ENCODE results near the gene MRPL19.
"Not testable (repeated sequence)": the region's sequence is repeated elsewhere in the genome, so short reads cannot be mapped to it uniquely, and the experiment has no call there.

The MRPL19 gene

DNA sequence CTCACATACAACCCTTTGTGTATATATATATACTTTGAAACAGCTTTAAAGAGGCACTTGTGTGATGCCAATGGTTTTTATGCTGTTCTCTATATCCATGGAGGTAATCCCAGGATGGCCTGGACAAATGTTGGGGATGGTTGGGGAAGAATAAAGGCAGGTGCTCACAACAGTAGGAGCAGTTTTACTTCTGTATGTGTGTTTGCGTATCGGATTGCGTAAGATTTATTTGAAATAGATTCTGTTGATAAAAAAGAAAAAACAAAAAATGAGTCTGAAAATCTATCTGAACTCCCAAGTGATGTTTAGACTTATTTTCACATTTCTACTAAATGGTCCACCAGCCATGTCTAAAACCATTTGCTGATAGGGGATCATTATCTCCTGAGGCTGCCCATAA lies 29.3 kb downstream of the MRPL19 start:
- DNase-seq: no peak

DNA sequence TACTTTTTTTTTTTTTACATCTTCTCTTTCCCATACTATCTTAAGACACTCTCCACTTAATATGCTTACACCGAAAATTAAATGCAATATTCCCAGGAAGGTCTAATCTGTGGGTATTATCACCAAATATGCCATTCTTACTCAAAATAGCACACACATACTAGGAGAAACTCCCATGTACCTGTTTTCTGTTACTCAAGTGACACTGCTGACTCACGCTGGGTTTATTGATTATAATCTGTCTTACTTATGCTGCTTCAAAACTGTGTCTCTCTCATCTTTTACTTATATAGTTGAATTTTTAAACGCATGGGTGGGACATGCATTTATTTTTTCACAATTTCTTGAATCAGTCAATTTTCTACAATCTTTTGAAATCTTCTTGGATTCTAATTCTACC lies 29.9 kb downstream of the MRPL19 start:
- no peak for DNase-seq

DNA sequence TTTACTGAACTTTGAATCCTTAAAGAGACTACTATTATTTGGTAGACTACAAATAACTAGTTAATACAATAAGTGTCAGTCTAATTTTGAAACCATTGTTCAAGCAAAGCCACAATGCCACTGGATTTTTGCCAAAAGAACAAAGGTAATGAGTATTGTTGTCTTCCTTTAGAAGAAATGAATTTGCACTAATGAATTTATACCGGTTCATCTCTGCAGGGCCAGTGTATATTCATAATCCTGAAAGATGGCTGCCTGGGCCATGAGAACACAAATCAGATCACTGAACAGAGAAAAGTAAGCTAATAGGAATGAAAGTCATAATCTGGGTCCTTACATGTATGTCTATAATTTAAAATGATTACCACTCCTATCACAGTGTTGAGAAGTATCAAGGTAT lies 33.0 kb downstream of the MRPL19 start:
- DNase-seq: no peak

DNA sequence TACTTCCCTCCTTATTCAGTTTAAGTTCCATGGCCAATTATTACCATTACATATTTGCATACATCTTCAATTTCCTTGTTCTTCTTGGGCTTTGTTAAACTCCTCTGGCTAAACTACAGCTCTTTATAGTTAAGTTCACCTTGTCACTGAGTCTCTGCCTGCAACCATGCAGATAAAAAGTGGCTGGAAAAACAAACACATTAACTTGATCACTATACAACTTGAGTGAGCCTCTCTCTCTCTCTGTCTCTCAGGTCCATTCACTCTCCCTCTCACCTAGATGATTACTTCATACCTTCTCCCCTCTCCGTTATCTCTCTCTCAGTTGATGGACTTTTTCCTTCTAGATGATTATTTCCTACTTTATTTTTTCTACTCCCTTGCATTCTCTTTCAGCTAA lies 33.8 kb downstream of the MRPL19 start:
- no peak for DNase-seq

DNA sequence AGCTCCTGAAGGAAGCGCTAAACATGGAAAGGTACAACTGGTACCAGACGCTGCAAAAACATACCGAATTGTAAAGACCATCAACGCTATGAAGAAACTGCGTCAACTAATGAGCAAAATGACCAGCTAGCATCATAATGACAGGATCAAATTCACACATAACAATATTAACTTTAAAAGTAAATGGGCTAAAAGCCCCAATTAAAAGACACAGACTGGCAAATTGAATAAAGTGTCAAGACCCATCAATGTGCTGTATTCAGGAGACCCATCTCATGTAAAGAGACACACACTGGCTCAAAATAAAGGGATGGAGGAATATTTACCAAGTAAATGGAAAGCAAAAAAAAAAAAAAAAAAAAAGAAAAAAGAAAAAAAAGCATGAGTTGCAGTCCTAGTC lies 36.8 kb downstream of the MRPL19 start:
- not testable (repeated sequence) for DNase-seq

DNA sequence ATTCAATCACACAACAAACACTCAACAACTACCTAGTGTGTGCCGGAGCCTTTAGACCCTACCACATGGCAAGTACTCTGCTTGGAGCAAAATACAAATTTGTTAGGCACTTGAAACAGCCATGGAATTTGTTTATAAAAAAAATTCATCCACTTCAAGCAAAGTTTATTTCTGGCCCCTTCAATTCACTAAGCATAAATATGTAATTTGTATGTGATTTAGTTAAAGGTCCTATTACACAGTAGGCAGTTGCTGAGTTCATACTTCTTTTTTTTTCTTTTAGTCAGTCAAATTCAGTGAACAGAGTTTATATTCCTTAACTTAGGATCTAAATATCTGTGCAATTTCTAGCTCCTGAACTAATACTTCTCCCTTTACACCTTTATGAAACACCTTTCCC lies 41.6 kb downstream of the MRPL19 start:
- DNase-seq: no peak

DNA sequence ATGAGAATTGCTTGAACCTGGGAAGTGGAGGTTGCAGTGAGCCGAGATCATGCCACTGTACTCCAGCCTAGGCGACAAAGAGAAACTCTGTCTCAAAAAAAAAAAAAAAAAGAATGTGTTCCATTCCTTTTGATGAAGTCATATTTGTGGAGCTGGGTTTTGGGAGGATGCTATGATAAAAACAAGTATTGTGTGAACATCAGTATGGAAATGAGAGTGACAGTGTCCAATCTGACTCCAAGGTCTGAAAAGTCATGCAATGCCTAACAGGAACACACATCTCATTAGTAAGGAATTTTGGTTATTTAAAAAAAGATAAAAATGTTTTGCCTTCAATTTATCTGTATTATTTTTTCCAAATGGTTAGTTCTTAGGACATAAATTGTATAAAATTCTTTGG lies 52.3 kb downstream of the MRPL19 start:
- DNase-seq: no peak

DNA sequence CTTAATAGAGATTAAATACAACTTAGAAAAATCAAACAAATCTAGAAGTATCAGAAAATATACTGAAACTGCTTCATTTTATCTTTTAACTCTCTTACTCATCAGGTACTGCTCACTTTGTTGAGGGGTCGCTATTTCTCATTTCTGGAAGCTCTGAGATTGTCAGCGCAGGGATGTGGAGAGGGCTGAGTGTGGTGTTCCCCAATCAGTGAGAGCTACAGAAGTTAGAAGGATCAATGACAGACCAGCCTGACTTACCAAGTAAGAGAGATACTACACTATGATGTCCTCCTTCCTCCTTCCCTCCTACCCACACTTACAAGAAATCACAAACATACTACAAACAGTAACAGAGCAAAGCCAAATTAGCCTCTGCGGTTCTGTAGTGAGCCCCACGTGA lies 56.0 kb downstream of the MRPL19 start:
- no peak for DNase-seq

DNA sequence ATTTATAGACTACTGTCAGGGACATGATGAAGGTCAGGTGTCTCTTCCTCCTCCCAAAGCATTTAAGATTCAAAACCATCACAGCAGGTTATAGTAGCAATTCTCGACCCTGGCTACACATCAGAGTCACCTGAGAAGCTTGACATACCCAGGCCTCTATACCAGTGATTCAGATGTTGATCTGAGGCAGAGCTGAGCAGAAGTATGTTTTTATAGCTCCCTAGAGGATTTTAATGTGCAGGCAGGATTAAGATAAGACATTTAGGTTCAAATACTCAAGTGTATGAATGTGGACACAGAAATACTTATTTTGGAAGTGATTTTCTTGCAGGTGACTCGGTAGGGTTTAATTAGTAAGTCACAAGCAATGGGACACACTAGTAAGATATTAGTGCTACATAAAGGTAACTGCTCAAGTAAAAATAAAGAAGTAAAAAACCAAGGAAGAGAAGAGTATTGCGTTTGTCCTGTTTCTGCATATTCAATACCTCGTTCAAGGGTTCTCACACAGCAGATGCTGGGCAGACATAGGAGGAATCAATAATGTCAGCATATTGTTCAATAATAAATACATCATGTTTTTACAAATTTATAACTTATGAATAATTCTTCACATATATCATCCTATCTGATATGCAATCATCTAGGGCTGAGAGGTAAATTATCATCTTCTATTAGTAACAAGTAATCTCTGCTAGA lies 57.2 kb downstream of the MRPL19 start:
- DNase-seq: no peak

DNA sequence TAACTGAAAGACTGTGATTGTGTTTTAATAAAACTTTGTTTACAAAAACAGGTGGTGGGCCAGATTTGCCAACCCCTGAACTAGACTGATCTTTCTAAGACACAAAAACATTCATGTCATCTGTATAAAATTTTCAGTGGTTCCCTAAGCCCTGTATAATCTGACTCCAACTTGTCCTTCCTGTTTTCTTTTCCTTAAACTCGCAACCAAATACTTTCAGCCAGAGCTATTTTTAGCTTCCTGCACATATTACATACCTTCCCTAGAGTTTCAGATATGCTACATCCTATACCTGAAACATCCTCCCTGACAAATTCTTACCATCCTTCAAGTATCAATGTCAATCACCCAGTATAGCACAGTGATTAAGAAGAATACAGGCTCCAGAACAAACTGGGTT lies 59.3 kb downstream of the MRPL19 start:
- DNase-seq: no peak

DNA sequence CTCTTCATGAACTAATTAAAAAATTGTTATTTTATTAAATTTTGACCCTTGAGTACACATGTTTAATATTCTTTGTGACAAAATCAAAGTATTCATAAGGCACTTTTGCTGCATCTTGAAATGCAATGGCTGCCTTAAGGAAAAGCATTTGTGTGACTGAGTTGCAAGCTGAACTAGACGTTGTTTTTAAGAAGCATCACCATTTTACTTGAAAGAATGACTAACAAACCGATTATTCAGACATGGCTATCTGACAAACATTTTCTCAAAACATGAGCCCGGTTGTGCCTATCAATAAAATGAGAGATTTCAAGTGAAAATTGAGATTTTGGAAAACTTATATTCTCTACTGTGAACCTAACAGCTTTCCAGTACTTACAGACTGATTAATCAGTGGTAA lies 61.3 kb downstream of the MRPL19 start:
- no peak for DNase-seq

DNA sequence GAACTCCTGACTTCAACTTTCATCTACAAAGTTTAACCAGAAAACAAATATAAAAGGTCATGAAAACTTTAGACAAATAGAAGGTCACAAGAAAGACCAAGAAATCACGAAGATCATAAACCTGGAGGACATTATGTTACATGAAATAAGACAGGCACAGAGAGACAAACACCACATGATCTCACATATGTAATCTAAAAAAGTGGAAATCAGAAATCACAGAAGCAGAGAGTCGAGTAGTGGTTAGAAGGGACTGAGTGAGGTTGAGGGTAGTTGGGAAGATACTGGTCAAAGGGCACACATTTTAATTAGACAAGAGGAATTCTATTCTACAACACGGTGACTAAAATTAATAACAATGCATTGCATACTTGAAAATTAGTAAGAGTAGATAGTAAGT lies 62.7 kb downstream of the MRPL19 start:
- DNase-seq: no peak

DNA sequence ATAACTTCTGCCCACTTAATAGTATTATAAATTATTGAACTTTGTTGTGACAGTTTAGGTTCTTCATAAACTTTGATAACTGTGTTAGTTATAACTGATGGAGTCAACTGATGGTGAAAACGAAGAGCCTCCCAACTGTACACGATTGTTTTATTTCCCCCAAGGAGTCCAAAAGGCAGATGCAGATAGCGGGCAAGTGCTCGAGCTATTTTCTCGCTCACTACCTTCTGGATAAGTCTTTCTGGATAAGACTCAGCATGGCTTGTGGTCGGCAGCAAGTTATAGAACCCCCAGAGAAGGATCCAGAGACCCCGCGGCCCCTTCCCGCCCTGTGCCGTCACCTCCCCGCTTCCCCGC lies 63.6 kb downstream of the MRPL19 start:
- no peak for DNase-seq

DNA sequence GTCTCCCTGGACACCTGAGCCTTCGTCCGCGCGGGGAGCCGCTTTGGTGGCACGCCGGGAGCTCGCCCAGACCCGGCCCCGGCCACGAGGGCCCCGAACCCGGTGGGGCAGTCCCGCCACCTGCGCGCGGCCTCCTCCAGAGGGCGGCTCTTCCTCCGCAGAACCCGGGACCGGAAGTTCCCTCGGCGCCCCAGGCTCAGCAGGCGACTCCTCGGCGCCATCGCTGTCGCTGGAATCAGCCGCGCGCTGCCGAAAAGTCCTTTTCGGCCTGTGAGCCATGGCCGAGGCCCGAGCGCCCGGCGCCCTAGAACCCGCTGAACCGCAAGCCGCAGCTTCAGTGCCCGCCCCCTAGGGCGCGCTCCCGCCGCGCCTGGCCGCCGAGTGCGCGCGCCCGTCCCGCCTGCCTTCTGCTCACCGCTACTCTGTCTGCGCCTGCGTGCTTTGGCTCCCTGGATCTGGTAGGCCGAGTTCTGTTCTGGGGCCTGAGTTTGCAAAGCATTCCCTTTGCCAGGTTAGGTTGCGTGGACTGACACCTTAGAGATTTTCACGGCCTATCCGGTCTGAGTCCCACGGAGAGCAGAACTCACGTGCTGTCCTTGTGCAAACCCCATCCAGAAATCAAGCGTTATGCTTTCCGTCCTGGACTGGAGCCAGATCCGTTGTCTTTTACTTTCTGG lies 64.1 kb downstream of the MRPL19 start, which contains the start of gene GCFC2:
Gene GCFC2, minus strand, starts transcription at position 339 of the 677 bp plus-strand sequence. Its CDS starts 60 bp downstream, at position 279.
- peak; percentile 95 for DNase-seq

DNA sequence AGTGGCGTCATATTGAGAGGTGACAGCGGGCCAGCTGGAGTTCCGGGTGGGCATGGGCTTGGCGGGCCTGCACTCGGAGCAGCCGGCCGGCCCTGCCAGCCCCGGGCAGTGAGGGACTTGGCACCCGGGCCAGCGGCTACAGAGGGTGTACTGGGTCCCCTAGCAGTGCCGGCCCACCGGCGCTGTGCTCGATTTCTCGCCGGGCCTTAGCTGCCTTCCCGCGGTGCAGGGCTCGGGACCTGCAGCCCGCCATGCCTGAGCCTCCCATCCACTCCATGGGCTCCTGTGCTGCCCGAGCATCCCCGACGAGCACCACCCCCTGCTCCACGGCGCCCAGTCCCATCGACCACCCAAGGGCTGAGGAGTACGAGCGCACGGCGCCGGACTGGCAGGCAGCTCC lies 65.0 kb downstream of the MRPL19 start:
- DNase-seq: not testable (repeated sequence)

DNA sequence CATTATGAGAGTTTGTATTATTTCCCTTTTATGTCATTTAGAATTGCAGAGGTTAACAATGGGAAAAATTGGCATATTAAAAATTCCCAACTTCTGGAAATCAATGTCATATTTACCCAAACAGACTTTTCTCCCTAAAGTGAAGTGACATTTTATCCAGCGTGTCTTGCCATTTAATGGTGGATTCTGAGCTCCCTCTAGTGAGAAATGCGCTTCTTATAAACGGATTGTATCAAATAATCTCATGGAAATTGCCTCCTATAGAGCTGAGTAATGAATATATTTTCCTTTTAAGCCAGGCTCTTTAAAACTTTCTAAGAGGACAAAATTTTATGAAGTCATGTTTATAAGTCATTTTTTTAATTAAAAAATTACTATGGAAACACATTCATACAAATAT lies 69.8 kb downstream of the MRPL19 start:
- DNase-seq: no peak

DNA sequence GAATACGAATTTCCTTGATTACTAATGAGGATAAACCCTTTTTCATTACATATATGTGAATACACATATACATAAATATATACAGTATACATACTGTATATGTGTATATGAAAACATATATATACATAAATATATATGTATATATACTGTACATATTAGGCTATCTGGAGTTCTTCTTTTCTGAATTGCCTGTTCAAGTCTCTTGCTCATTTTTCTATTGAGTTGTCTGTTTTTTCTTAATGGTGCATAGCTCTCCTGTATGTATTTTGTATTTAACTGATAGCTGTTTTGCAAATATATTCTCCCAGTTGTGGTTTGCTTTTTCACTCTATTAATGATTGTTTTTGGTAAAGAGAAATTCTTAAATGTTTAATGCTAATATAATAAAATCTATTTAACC lies 73.0 kb downstream of the MRPL19 start:
- DNase-seq: no peak

DNA sequence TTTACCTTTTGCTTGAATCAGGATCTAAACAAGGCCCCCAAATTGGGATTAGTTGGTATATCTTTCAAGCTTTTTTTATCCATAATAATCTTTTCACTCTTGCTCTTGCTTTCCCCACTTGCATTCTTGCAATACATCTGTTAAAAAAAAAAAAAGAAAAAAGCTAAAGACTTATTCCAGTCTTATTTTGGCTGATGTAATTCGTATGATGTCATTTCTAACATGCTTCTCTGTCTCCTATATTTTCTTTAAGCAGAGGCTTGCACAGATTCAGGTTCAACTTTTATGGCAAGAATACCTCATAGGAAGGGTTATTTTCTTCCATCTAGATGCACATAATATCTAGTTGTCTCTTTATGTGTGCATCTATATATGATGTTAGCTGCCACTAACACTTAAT lies 73.9 kb downstream of the MRPL19 start:
- no peak for DNase-seq

DNA sequence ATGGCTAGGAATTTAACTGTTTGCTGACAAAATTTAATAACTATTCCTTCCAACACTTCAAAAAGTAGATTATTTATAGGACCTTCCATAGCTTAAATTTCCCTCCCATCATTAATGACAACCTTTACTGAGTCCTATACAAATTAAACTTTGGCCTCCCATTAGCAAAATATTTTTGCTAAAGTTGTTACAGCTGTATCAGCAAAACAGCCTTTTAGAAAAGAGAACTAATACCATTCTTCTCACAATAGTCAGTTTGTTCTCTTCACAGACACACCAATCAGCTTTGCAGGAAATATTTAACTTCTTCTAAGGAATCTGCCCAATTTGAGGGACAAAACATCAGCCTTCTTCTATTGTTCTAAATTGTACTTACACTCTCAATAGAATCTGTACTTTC lies 76.1 kb downstream of the MRPL19 start:
- DNase-seq: no peak

DNA sequence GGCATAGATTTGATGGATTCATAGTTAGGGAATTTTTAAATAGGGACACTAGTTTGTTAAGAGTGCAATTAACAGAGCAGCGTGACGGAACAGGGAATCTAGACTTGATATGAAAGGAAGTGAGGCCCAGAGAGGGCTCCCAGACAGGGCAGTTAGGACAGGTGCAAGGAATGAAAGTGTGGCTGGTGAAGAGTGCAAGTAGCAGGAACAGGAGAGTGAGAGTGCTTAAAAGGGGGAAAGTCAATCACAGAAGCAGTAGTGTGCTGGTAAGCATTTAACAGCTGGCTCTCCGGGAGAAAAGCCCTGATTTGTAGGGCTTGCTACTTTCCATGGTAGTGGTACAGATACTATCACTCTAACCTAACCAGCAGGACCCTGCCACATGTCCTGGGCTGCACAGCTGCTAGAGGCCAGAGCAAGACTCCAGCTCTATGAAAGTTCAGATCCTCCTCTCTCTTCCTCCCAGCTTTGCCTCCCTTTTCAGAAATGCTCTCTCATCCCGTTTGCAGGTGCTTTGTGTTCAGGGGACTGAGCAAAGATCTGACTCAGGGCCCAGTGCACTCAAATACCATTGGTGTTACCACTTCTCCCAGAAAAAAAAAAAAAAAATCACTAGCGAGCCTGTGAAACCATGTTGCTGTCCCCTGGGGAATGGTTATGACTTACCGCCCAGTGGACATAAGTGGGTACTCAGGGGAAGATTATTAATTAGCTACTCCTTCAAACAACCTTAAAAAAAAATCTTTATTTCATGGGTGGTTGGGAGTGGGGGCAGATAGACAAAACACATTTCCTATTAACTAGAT lies 82.2 kb downstream of the MRPL19 start:
- no peak for DNase-seq

DNA sequence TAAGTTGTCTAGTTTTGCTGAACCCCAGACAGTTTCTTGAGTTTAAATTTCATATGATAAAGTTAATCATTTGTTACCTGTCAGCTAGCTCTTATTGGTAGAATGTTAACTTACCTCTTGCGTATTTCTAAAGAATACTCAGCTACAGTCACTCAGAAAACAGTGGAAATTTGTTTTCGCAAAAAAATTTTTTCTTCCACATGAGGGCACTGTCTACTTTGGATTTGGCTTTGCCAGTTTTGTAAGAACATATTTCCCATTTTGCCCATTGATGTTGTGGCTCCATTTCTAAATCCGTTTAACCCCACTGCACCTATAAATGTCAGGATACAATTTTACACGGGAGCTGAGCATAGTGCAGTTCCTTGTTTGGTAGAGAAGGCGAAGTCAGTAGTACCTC lies 83.3 kb downstream of the MRPL19 start:
- DNase-seq: no peak

DNA sequence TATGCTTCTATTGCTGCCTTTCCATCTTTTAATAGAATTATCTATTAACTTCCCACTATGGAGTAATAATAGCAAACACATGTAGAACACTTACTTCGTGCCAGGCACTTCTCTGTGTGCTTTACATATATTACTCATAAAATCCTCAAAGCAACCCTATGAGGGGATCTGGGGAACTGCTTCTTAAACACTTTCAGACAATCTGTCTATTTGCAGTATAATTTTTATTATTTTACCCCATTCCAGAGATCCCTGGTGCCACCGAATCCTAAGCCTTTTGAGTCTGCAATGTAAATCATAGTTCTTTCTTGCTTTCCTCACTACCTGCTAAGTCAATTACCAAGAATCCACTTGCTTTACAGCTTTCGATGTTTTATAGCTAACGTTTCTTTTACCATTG lies 89.7 kb downstream of the MRPL19 start:
- no peak for DNase-seq

DNA sequence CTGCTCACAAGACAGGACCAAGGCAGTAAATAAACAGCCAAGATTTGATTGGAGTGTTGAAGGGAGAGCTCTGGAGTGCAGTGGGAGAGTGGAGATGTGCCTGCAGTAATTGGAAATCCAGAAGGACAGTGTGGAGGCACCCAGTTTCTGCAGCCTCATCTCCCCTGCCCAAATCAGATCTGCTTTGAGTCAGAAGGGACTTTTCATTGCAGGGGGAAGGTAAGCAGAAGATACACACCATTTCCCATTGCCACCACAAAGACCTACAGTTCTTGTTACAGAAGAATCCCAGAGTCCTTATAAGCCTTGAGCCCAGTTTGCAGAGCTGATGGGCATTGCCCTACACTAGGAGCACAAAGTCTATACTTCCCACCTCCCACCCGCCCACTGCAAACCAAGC lies 91.4 kb downstream of the MRPL19 start:
- DNase-seq: no peak

Data from islet precursor cell (in vitro differentiated cells).